B cell (primary cell): ENCODE results near the gene UBQLN4.

Source experiments
- EZH2 ChIP-seq: IDR thresholded peaks from 2 replicates; pipeline ENCODE4 v1.6.1; 2012; ENCODE audit warnings: borderline replicate concordance, low read depth, mild to moderate bottlenecking, moderate library complexity, low read length; ENCODE audit not compliant: insufficient read depth, poor library complexity, severe bottlenecking
- TF ChIP-seq, protein P1 (sequence below): fragments of 200-600 bp; IDR thresholded peaks from one replicate; pipeline ENCODE4 v1.8.0; 2022; ENCODE audit warnings: antibody characterized with exemption, mild to moderate bottlenecking

- TF ChIP-seq, protein P1, sequence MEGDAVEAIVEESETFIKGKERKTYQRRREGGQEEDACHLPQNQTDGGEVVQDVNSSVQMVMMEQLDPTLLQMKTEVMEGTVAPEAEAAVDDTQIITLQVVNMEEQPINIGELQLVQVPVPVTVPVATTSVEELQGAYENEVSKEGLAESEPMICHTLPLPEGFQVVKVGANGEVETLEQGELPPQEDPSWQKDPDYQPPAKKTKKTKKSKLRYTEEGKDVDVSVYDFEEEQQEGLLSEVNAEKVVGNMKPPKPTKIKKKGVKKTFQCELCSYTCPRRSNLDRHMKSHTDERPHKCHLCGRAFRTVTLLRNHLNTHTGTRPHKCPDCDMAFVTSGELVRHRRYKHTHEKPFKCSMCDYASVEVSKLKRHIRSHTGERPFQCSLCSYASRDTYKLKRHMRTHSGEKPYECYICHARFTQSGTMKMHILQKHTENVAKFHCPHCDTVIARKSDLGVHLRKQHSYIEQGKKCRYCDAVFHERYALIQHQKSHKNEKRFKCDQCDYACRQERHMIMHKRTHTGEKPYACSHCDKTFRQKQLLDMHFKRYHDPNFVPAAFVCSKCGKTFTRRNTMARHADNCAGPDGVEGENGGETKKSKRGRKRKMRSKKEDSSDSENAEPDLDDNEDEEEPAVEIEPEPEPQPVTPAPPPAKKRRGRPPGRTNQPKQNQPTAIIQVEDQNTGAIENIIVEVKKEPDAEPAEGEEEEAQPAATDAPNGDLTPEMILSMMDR = no peak
- TF ChIP-seq EZH2 = no peak
Measured at GRCh38 chr1:156065871-156066270, 12.3 kb upstream of the UBQLN4 start.
